HepG2 (cell line): ENCODE data around the gene CHAF1A. TPM values are rescaled to one million over a fixed set of nuclear protein-coding genes. Genes with fewer than 3 reads are reported as not detected.

ENCODE experiments used
- CREM ChIP-seq, 2 experiments: sonication (generic) in 1 of 2; formaldehyde crosslinking in 1 of 2; IDR thresholded peaks; 2 replicates each; pipeline versions ENCODE4 v1.4.0 to v1.6.1; 2016 to 2020; ENCODE audit warnings: antibody characterized with exemption in 1 of 2, mild to moderate bottlenecking in 1 of 2, missing genetic modification reagents in 1 of 2
- GABPB1 ChIP-seq: IDR thresholded peaks from 2 replicates; pipeline ENCODE4 v1.6.1; 2016; ENCODE audit warnings: mild to moderate bottlenecking, missing genetic modification reagents, moderate library complexity, missing compliant biosample characterization
- HIC2 ChIP-seq: sonication (generic); formaldehyde crosslinking; IDR thresholded peaks from 2 replicates; pipeline ENCODE4 v1.9.0; 2022; ENCODE audit warnings: low read depth, missing genetic modification reagents
- HOXA7 ChIP-seq: sonication (generic); formaldehyde crosslinking; IDR thresholded peaks from 2 replicates; pipeline ENCODE4 v1.8.1; 2022; ENCODE audit warnings: mild to moderate bottlenecking, missing genetic modification reagents, moderate library complexity
- ISX ChIP-seq: sonication (generic); formaldehyde crosslinking; conservative IDR thresholded peaks from 2 replicates; pipeline ENCODE4 v1.5.0; 2020; ENCODE audit warnings: missing genetic modification reagents
- KAT8 ChIP-seq: IDR thresholded peaks from 2 replicates; pipeline ENCODE4 v1.6.1; 2016; ENCODE audit warnings: missing genetic modification reagents, missing compliant biosample characterization
- KDM5B ChIP-seq: sonication (generic); formaldehyde crosslinking; IDR thresholded peaks from 2 replicates; pipeline ENCODE4 v1.4.0; 2020; ENCODE audit warnings: missing genetic modification reagents, mild to moderate bottlenecking, borderline replicate concordance
- KLF6 ChIP-seq: IDR thresholded peaks from 2 replicates; pipeline ENCODE4 v1.8.0; 2016; ENCODE audit warnings: missing biosample characterization, missing genetic modification reagents
- LBX2 ChIP-seq: sonication (generic); formaldehyde crosslinking; IDR thresholded peaks from 2 replicates; pipeline ENCODE4 v1.5.0; 2020; ENCODE audit warnings: missing genetic modification reagents, mild to moderate bottlenecking, borderline replicate concordance
- NFAT5 ChIP-seq: sonication (generic); formaldehyde crosslinking; IDR thresholded peaks from 2 replicates; pipeline ENCODE4 v1.4.0; 2020; ENCODE audit warnings: missing genetic modification reagents
- PATZ1 ChIP-seq: sonication (generic); formaldehyde crosslinking; IDR thresholded peaks from 2 replicates; pipeline ENCODE4 v1.4.0; 2020; ENCODE audit warnings: missing genetic modification reagents
- PLSCR1 ChIP-seq: sonication (generic); formaldehyde crosslinking; IDR thresholded peaks from 2 replicates; pipeline ENCODE4 v1.5.0; 2020; ENCODE audit warnings: missing genetic modification reagents, mild to moderate bottlenecking, borderline replicate concordance
- RARG ChIP-seq: sonication (generic); formaldehyde crosslinking; IDR thresholded peaks from 2 replicates; pipeline ENCODE4 v1.4.0; 2020; ENCODE audit warnings: low read depth, mild to moderate bottlenecking, missing genetic modification reagents
- SIN3B ChIP-seq: fragments of 150-350 bp; IDR thresholded peaks from 2 replicates; pipeline ENCODE4 v1.6.1; 2014; ENCODE audit warnings: low read length
- U2AF1 ChIP-seq: fragments of 200-400 bp; formaldehyde crosslinking; optimal IDR thresholded peaks from 2 replicates; pipeline ENCODE3; 2017; ENCODE audit warnings: mild to moderate bottlenecking, low read depth, low read length
- ZNF234 ChIP-seq: sonication (generic); formaldehyde crosslinking; conservative IDR thresholded peaks from 2 replicates; pipeline ENCODE4 v1.5.1; 2020; ENCODE audit warnings: mild to moderate bottlenecking, missing genetic modification reagents
- ZNF562 ChIP-seq: sonication (generic); formaldehyde crosslinking; IDR thresholded peaks from 2 replicates; pipeline ENCODE4 v1.8.0; 2022; ENCODE audit warnings: missing genetic modification reagents, borderline replicate concordance
- polyA plus RNA-seq, 8 experiments: library from polyadenylated mRNA; depleted of rRNA in 3 of 8; stranded (reverse) in 7 of 8; unstranded in 1 of 8; fragments of >200 nt; fragmentation: Illumina TruSeq in 4 of 8; extraction: Trizol in 4 of 8; gene quantifications; 2 replicates each; pipeline versions ENCODE4 v1.2.1 to v1.2.3, GENCODE V29; 2011 to 2016; ENCODE audit warnings: low read depth in 4 of 8, missing spikeins in 1 of 8, mixed read lengths in 1 of 8; ENCODE audit not compliant: insufficient read depth in 1 of 8
- total RNA-seq, 5 experiments: library from RNA; depleted of rRNA; stranded (reverse); fragments of >200 nt; fragmentation: Illumina TruSeq; extraction: Trizol; gene quantifications; 2 replicates each; pipeline ENCODE4 v1.2.3, GENCODE V29; 2016; ENCODE audit warnings: low read depth in 1 of 5

Gene CHAF1A
- total and polyA plus RNA-seq, 2 of the 13 experiments (the other 11 are each of a cell fraction or from before 2014, with no cell fraction given), result 11.0 to 34.8 TPM

- TF ChIP-seq PATZ1 (CRISPR knock-in tag) (peak; percentile 34; the same call in 1 of the 2 replicates), RARG (CRISPR knock-in tag) (no peak), KAT8 (peak; percentile 94), KDM5B (no peak), SIN3B (peak; percentile 69), GABPB1 (CRISPR knock-in tag) (peak; percentile 93), U2AF1 (no peak), HOXA7 (CRISPR knock-in tag) (no peak), NFAT5 (no peak), CREM (IDR thresholded peaks at IDR 0.05) (peak; percentile 53), CREM (CRISPR knock-in tag; IDR thresholded peaks at IDR 0.05) (no peak), HIC2 (no peak), ISX (CRISPR knock-in tag) (no peak), LBX2 (no peak), KLF6 (CRISPR knock-in tag) (no peak), PLSCR1 (CRISPR knock-in tag) (no peak), ZNF562 (no peak), ZNF234 (CRISPR knock-in tag) (no peak)
These were observed 55.4 kb downstream of the CHAF1A start, which contains the start of gene UBXN6 (continued) for GRCh38 chr19:4457654-4458395.
